Omental fat pad (tissue), 4 donors: ENCODE data around the gene PI4K2A. TPM values are rescaled to one million over a fixed set of nuclear protein-coding genes. Genes with fewer than 3 reads are reported as not detected.
A peak's percentile ranks its signal among the peaks of the same experiment; 100 is the strongest.

Source experiments
- ATAC-seq: fragments of 150-250 bp; one replicate; pipeline ENCODE4 v1.9.1; 2016; ENCODE audit warnings: mild to moderate bottlenecking, moderate library complexity; ENCODE audit not compliant: low FRiP score
- DNase-seq: peaks from one replicate; pipeline ENCODE4 v3.0.0-alpha.2; 2019; ENCODE audit warnings: low spot score
- CTCF ChIP-seq, 3 donors: fragments of 450-650 bp; IDR thresholded peaks; one replicate each; pipeline ENCODE4 v1.5.1; 2016 to 2017; ENCODE audit warnings: antibody characterized with exemption in 3 of 3, mild to moderate bottlenecking in 3 of 3, moderate library complexity in 2 of 3
- total RNA-seq, 4 donors: library from RNA; depleted of rRNA; stranded (reverse); fragments of >200 nt; gene quantifications; one replicate each; pipeline ENCODE4 v1.1.0, GENCODE V29; 2016

Gene PI4K2A
- total RNA-seq, result 10 to 100 TPM; 11.7 to 33.9 (median 17.8) TPM

- DNase-seq (peak; percentile 97), ATAC-seq (peak; percentile 100)
- TF ChIP-seq CTCF (IDR thresholded peaks at IDR 0.05), result no peak
Measured at GRCh38 chr10:97640174-97640867, at the start of gene PI4K2A. TSS of gene PI4K2A (plus strand) at chr10:97640671. CDS start at chr10:97640743, 72 bp downstream.

- TF ChIP-seq CTCF (IDR thresholded peaks at IDR 0.05), result no peak
- DNase-seq (no peak), ATAC-seq (no peak)
Measured at GRCh38 chr10:97590748-97591495, 49.5 kb upstream of the PI4K2A start.

- no peak for ATAC-seq
- DNase-seq, result no peak
- TF ChIP-seq CTCF (IDR thresholded peaks at IDR 0.05), result no peak
Measured at GRCh38 chr10:97593421-97593820, 47.0 kb upstream of the PI4K2A start.

- TF ChIP-seq CTCF (IDR thresholded peaks at IDR 0.05), result no peak
- peak; percentile 89 for ATAC-seq
- DNase-seq, result no peak
Measured at GRCh38 chr10:97596101-97597082, 44.1 kb upstream of the PI4K2A start.

- TF ChIP-seq CTCF (IDR thresholded peaks at IDR 0.05), result no peak
- DNase-seq (no peak), ATAC-seq (no peak)
Measured at GRCh38 chr10:97597778-97598177, 42.7 kb upstream of the PI4K2A start.

- ATAC-seq, result no peak
- DNase-seq, result no peak
Measured at GRCh38 chr10:97598407-97599271, 41.8 kb upstream of the PI4K2A start.

More at GRCh38 chr10:97598407-97599271, 41.8 kb upstream of the PI4K2A start:
- no peak for TF ChIP-seq CTCF (IDR thresholded peaks at IDR 0.05)
